ENCODE measurements around the gene VCAN.

Gene VCAN

DNA sequence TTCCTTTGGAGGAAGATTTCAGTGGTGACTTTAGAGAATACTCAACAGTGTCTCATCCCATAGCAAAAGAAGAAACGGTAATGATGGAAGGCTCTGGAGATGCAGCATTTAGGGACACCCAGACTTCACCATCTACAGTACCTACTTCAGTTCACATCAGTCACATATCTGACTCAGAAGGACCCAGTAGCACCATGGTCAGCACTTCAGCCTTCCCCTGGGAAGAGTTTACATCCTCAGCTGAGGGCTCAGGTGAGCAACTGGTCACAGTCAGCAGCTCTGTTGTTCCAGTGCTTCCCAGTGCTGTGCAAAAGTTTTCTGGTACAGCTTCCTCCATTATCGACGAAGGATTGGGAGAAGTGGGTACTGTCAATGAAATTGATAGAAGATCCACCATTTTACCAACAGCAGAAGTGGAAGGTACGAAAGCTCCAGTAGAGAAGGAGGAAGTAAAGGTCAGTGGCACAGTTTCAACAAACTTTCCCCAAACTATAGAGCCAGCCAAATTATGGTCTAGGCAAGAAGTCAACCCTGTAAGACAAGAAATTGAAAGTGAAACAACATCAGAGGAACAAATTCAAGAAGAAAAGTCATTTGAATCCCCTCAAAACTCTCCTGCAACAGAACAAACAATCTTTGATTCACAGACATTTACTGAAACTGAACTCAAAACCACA lies 67.4 kb downstream of the VCAN start:
- peak; percentile 3 for DNase-seq (ENCODE audit: low spot score)

GRCh38 chr5:83539463-83539790 lies 67.9 kb downstream of the VCAN start:
- no peak for DNase-seq (ENCODE audit: low spot score)

DNA sequence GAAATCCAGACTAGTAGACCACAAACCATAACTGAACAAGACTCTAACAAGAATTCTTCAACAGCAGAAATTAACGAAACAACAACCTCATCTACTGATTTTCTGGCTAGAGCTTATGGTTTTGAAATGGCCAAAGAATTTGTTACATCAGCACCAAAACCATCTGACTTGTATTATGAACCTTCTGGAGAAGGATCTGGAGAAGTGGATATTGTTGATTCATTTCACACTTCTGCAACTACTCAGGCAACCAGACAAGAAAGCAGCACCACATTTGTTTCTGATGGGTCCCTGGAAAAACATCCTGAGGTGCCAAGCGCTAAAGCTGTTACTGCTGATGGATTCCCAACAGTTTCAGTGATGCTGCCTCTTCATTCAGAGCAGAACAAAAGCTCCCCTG lies 68.6 kb downstream of the VCAN start:
- DNase-seq (ENCODE audit: low spot score): no peak

DNA sequence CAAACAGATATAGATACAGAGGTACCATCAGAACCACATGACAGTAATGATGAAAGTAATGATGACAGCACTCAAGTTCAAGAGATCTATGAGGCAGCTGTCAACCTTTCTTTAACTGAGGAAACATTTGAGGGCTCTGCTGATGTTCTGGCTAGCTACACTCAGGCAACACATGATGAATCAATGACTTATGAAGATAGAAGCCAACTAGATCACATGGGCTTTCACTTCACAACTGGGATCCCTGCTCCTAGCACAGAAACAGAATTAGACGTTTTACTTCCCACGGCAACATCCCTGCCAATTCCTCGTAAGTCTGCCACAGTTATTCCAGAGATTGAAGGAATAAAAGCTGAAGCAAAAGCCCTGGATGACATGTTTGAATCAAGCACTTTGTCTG lies 69.2 kb downstream of the VCAN start:
- DNase-seq (ENCODE audit: low spot score): no peak

DNA sequence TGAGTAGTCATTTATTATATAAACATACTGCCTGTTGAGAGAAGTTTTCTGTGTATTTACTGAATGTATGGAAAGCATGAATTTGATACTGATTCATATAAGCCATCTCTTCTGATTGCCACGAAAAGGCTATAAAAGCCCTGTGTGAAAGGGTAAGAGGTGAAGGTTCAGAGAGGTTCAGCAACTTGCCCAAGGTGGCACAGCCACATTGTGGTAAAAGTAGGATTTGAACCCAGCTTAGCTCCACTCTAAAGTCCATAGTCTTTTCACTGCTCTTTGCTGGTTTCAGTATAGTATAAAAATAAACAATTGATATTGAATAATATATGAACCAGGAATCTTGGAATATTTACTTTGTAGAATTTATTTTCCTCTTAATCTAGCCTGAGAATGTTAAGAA lies 71.3 kb downstream of the VCAN start:
- DNase-seq (ENCODE audit: low spot score): no peak

GRCh38 chr5:83543898-83544297 lies 72.4 kb downstream of the VCAN start:
- DNase-seq (ENCODE audit: low spot score): no peak

GRCh38 chr5:83547161-83547560 lies 75.6 kb downstream of the VCAN start:
- no peak for DNase-seq (ENCODE audit: low spot score)

DNA sequence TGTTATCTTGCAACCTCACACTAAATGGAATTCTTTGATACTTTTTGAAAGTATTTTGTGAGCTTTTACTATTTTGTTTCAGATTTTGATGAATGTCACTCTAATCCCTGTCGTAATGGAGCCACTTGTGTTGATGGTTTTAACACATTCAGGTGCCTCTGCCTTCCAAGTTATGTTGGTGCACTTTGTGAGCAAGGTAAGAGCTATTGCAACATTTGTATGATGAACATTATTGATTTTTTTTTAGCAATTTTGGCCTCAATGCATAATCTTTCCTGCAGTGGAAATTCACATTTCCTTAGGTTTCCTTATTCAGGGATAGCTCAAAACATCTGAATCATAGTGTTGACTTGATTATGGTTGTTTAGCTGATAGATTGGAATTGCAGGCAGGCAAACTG lies 76.3 kb downstream of the VCAN start:
- no peak for DNase-seq (ENCODE audit: low spot score)

GRCh38 chr5:83548581-83548980 lies 77.0 kb downstream of the VCAN start:
- DNase-seq (ENCODE audit: low spot score): no peak

DNA sequence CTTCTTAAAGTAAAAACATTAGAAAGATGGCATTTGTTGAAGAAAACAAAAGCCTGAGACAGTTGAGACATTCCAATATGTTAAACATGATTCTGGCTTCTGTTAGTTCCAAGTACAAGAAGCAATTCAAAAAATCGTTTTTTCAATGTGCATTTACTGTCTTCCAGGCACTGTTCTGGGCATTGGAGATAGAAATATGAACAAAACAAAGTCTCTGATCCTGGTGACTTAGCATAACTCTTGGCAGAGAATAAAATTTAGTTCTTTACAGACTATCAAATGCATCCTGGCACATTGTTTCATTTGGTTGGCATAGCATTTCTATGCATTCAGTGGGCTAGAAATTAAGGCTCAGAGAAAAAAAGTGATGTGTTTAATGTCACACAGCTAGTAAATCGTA lies 77.5 kb downstream of the VCAN start:
- no peak for DNase-seq (ENCODE audit: low spot score)

DNA sequence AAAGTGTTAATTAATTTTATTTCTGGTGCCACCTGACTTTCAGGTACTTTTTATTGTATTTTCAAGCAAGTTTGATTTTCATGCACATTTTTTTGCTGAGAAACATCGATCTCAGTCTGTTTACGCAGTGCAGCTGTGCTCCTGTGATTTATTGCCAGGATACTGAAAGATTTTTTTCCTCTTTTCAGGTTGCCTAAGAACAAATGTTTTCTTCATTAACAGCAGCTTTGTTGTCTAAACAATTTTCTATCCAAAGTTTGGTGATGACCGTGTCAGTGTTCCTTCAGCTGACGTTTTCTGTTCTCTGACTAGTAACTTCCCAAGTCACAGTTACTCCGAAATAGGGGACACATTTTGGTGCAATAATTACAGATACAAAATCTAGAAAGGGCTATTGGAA lies 78.1 kb downstream of the VCAN start:
- DNase-seq (ENCODE audit: low spot score): no peak

GRCh38 chr5:83551821-83552220 lies 80.3 kb downstream of the VCAN start:
- DNase-seq (ENCODE audit: low spot score): no peak

- no peak for DNase-seq (ENCODE audit: low spot score)
These were observed 80.7 kb downstream of the VCAN start for GRCh38 chr5:83552275-83552674.

DNA sequence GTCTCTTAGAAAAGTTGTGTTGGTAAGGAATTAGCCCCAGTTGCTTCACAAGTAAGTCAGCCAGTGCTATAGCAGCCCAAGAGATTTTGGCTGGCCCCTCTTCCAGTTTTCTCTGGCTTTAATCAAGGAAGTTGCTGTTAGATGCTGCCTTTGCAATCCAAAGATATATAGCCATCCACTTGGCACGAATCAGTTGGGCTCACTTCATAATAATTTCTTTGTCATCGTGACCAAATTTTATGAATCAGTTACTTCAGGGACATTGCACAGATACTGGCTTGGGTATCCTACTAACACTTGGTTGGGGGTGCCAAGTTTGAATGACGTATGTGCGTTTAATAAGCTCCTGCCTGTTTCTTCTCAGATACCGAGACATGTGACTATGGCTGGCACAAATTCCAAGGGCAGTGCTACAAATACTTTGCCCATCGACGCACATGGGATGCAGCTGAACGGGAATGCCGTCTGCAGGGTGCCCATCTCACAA lies 81.5 kb downstream of the VCAN start:
- no peak for DNase-seq (ENCODE audit: low spot score)

- no peak for DNase-seq (ENCODE audit: low spot score)
These were observed 82.6 kb downstream of the VCAN start for GRCh38 chr5:83554133-83554532.

DNA sequence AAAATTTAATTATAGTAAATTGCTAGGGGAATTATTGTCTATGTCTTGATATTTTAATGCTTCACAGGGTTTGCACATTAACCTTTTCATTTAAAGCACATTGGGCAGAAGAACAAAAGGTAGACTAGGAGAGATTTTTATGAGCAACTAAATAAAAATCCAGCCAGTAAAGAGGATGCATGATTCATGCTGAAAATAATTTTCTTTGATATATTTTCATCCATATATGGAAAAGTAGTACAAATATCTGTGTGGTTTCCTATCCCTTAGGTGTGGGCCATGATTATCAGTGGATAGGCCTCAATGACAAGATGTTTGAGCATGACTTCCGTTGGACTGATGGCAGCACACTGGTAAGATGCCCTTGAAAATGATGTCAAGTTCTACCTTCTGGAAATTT lies 83.1 kb downstream of the VCAN start:
- no peak for DNase-seq (ENCODE audit: low spot score)

- DNase-seq (ENCODE audit: low spot score): no peak
These were observed 83.7 kb downstream of the VCAN start for GRCh38 chr5:83555263-83555662.

DNA sequence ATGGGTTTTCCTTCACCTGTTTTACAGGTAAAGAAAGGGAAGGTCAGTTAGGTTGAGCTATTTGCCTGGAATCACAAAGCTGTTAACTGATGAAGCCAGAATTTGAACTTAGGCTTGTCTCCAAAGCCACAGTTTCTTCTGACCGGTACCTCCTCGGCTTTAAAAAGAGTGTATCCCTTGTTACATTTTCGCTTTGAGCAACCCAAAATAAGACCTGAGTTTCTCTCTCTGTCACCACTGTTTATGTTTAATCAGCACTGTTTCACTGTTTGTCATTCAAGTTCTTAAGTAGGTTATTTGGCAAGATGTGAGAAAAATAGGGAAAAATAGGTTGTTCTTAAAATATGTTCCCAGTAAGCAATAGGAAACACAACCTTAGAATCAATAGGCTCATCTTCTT lies 84.6 kb downstream of the VCAN start:
- peak; percentile 38 for DNase-seq (ENCODE audit: low spot score)

DNA sequence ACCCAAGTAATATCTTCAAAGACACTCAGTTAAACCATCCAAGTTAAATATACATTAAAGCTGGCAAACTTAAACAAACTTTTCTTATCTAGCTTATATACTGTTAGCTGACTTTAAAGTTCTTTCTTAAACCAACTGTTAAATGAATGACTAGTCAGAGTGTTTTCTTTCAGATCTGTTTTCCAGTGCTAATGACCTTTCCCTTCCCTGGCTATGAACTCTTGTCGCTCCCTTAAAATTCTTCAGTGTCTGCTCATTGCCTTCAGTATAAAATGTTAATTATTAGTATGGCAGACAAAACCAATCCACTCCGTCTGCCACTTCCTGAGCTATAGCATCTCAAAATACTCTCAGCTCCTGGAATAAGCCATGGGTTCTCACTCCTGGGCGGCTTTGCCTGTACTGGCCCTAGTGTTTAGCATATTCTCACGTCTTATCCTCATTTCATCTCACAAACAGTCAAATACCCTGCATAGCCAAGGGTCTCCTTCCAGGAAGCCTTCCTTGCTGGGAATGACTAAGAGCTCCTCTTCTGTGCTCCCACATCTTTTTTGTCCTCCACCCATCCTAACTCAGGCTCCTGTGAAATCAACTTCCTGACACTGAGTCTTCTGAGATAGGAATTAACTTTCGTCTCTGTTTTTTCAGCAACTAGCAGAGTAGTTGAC lies 87.7 kb downstream of the VCAN start:
- DNase-seq (ENCODE audit: low spot score): no peak

DNA sequence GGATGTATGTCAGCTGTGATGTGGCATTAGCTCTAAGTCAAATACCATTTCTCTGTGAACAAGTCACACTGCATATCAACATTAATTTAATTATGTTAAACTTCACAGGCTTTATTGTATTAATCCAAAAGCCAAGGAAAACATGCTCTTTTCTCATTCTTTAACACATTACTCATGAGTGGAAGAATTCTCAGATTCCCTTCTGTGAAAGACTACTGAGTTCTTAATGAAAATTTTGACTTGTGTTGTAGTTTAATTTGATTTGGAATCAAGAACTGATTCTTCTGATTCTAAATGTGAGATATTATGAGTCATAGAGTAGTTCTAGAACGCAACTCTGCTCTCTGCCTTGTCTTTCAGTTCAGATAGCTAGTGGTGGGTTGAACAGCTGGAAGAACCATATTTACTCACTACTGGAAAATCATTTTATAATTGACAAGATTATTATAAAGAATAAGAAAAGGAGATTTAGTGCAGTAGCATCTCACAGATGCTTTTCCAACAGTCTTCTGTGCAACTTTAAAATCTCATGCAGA lies 90.6 kb downstream of the VCAN start:
- no peak for DNase-seq (ENCODE audit: low spot score)

GRCh38 chr5:83562791-83563557 lies 91.4 kb downstream of the VCAN start:
- no peak for DNase-seq (ENCODE audit: low spot score)

- no peak for DNase-seq (ENCODE audit: low spot score)
These were observed 92.1 kb downstream of the VCAN start for GRCh38 chr5:83563631-83564030.
